ENCODE results near the gene TMEM191B.
"Not testable (repeated sequence)": the region's sequence is repeated elsewhere in the genome, so short reads cannot be mapped to it uniquely, and the experiment has no call there.

DNA sequence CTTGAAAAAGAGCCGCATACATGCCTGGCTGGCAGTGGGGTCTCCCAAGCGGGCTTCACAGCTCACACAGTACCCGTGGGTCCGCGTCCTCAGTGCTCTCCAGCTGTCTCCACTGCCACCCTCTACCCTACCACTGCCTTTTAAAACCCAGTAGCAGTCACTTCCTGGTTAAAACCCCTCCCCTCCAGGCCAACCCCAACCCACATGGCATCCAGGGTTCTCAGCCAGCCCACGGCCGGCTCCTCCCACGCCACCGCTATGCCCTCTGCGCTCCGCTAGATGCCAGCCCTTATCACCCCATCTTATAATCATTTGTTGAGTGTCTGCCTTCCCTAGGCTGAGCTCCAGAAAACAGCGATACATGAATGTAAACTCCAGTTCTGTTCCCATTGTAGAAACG is 47.0 kb downstream of the TMEM191B start:
- TF ChIP-seq, protein P1, sequence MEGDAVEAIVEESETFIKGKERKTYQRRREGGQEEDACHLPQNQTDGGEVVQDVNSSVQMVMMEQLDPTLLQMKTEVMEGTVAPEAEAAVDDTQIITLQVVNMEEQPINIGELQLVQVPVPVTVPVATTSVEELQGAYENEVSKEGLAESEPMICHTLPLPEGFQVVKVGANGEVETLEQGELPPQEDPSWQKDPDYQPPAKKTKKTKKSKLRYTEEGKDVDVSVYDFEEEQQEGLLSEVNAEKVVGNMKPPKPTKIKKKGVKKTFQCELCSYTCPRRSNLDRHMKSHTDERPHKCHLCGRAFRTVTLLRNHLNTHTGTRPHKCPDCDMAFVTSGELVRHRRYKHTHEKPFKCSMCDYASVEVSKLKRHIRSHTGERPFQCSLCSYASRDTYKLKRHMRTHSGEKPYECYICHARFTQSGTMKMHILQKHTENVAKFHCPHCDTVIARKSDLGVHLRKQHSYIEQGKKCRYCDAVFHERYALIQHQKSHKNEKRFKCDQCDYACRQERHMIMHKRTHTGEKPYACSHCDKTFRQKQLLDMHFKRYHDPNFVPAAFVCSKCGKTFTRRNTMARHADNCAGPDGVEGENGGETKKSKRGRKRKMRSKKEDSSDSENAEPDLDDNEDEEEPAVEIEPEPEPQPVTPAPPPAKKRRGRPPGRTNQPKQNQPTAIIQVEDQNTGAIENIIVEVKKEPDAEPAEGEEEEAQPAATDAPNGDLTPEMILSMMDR (IDR thresholded peaks at IDR 0.05; ENCODE audit: insufficient read depth, low read length) = not testable (repeated sequence)
- TF ChIP-seq, protein P2, sequence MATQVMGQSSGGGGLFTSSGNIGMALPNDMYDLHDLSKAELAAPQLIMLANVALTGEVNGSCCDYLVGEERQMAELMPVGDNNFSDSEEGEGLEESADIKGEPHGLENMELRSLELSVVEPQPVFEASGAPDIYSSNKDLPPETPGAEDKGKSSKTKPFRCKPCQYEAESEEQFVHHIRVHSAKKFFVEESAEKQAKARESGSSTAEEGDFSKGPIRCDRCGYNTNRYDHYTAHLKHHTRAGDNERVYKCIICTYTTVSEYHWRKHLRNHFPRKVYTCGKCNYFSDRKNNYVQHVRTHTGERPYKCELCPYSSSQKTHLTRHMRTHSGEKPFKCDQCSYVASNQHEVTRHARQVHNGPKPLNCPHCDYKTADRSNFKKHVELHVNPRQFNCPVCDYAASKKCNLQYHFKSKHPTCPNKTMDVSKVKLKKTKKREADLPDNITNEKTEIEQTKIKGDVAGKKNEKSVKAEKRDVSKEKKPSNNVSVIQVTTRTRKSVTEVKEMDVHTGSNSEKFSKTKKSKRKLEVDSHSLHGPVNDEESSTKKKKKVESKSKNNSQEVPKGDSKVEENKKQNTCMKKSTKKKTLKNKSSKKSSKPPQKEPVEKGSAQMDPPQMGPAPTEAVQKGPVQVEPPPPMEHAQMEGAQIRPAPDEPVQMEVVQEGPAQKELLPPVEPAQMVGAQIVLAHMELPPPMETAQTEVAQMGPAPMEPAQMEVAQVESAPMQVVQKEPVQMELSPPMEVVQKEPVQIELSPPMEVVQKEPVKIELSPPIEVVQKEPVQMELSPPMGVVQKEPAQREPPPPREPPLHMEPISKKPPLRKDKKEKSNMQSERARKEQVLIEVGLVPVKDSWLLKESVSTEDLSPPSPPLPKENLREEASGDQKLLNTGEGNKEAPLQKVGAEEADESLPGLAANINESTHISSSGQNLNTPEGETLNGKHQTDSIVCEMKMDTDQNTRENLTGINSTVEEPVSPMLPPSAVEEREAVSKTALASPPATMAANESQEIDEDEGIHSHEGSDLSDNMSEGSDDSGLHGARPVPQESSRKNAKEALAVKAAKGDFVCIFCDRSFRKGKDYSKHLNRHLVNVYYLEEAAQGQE (IDR thresholded peaks at IDR 0.05; ENCODE audit: insufficient replicate concordance, low read depth) = not testable (repeated sequence)
- TF ChIP-seq POLR2AphosphoS5, GABPA (IDR thresholded peaks at IDR 0.05; ENCODE audit: low read depth): not testable (repeated sequence)

All from HL-60 (cell line).